NCI-H2196 treated with DMSO at 0.1 percent for 48 hours (cell line): ENCODE measurements around the gene PRDM5.
A peak's percentile ranks its signal among the peaks of the same experiment; 100 is the strongest.

Experiments
- DNase-seq: peaks from one replicate; lab custom pipeline; 2025; ENCODE audit not compliant: unreplicated experiment; lab: John Stamatoyannopoulos, UW

Gene PRDM5

GRCh38 chr4:120858776-120859175 is 63.8 kb downstream of the PRDM5 start:
- DNase-seq: no peak

- no peak for DNase-seq
Measured at GRCh38 chr4:120857312-120857711, 65.2 kb downstream of the PRDM5 start.

GRCh38 chr4:120856294-120856693 is 66.2 kb downstream of the PRDM5 start:
- no peak for DNase-seq

GRCh38 chr4:120855307-120856001 is 67.1 kb downstream of the PRDM5 start:
- DNase-seq: no peak

GRCh38 chr4:120853161-120853935 is 69.2 kb downstream of the PRDM5 start:
- no peak for DNase-seq

GRCh38 chr4:120850018-120850599 is 72.4 kb downstream of the PRDM5 start:
- DNase-seq: no peak

GRCh38 chr4:120847019-120847582 is 75.4 kb downstream of the PRDM5 start:
- DNase-seq: no peak

- no peak for DNase-seq
Measured at GRCh38 chr4:120844528-120844921, 78.0 kb downstream of the PRDM5 start.

GRCh38 chr4:120843849-120844527 is 78.5 kb downstream of the PRDM5 start:
- no peak for DNase-seq

GRCh38 chr4:120842031-120842430 is 80.5 kb downstream of the PRDM5 start:
- no peak for DNase-seq

GRCh38 chr4:120841580-120841979 is 80.9 kb downstream of the PRDM5 start:
- no peak for DNase-seq

- no peak for DNase-seq
Measured at GRCh38 chr4:120839974-120840751, 82.4 kb downstream of the PRDM5 start.

- no peak for DNase-seq
Measured at GRCh38 chr4:120839334-120839973, 83.1 kb downstream of the PRDM5 start.

- DNase-seq: no peak
Measured at GRCh38 chr4:120838784-120839183, 83.7 kb downstream of the PRDM5 start.

GRCh38 chr4:120837656-120838055 is 84.9 kb downstream of the PRDM5 start:
- no peak for DNase-seq

GRCh38 chr4:120835342-120835741 is 87.2 kb downstream of the PRDM5 start:
- DNase-seq: no peak

GRCh38 chr4:120830204-120830603 is 92.3 kb downstream of the PRDM5 start:
- no peak for DNase-seq

GRCh38 chr4:120829113-120829831 is 93.3 kb downstream of the PRDM5 start:
- DNase-seq: peak; percentile 37

- no peak for DNase-seq
Measured at GRCh38 chr4:120826853-120827252, 95.7 kb downstream of the PRDM5 start.
